Activated CD4-positive, alpha-beta T cell treated with anti-CD3 and anti-CD28 coated beads for 4 hours (primary cell): ENCODE measurements around the gene ZNF81.
A peak's percentile ranks its signal among the peaks of the same experiment; 100 is the strongest.
"Not testable (repeated sequence)": the region's sequence is repeated elsewhere in the genome, so short reads cannot be mapped to it uniquely, and the experiment has no call there.

Experiments used
- DNase-seq, 2 donors: peaks; one replicate each; pipeline ENCODE4 v3.0.0-alpha.2; 2020

The ZNF81 gene

GRCh38 chrX:47936940-47937317 lies 100.2 kb downstream of the ZNF81 start:
- no peak for DNase-seq

DNA sequence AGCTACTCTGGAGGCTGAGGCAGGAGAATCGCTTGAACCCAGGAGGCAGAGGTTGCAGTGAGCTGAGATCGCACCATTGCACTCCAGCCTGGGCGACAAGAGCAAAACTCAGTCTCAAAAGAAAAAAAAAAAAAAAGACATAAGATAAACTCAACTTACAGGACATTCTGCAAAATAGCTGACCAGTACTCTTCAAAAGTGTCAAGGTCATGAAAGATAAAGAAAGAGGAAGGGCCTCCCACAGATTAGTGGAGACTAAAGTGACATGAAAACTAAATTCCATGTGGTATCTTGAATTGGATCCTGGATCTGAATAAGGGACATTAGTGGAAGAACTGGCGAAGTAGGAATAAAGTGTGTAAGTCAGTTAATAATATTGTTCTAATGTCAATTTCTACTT lies 103.7 kb downstream of the ZNF81 start:
- DNase-seq = no peak

GRCh38 chrX:47941423-47941822 lies 104.7 kb downstream of the ZNF81 start:
- no peak for DNase-seq

GRCh38 chrX:47955295-47955694 lies 118.6 kb downstream of the ZNF81 start:
- DNase-seq = not testable (repeated sequence)

DNA sequence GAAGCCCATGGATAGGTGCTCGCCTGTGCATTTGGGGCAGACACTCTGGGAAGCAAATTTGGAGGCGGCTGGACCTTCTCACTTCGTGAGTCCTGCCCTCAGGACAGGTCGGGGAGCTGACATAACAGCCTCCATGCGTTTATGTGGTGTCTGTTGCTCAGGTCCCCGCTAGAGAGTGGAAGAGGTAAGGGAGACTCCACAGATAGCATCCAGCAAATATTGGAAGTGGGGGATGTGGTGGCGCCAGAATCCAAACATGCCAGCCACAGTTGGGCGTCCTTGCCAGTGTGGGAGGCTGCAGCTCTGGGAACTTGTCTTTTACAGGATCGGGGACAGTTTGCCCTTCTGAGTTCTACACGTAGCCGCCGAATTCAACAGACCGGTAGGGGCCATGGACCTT lies 119.3 kb downstream of the ZNF81 start:
- no peak for DNase-seq

DNA sequence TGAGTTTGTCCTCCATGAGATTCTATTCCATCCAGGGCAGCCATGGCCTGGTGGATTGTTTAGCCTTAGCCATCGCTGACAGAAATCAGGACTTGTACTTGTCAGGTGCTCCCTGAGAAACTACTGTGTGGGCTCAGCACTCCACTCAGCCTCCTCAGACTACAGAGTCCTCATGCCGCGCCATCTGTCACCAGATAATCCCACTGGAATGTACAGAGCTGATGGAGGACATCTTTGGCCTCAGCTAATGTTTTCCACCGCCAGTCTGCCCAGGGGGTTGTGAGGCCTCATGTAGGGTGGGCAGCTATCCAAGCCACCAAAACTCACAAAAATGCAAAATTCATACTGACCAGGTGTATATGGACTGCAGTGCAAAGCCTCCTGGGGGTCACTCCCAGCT lies 121.5 kb downstream of the ZNF81 start:
- not testable (repeated sequence) for DNase-seq

GRCh38 chrX:47958761-47959342 lies 122.2 kb downstream of the ZNF81 start:
- peak; percentile 2 to 16 for DNase-seq

- no peak for DNase-seq
Measured at GRCh38 chrX:47960406-47960805, 123.7 kb downstream of the ZNF81 start.

- not testable (repeated sequence) for DNase-seq
Measured at GRCh38 chrX:47961830-47962229, 125.1 kb downstream of the ZNF81 start.

GRCh38 chrX:47965526-47965925 lies 128.8 kb downstream of the ZNF81 start:
- not testable (repeated sequence) for DNase-seq
